ENCODE measurements around the gene LSM14B.

LSM14B gene

GRCh38 chr20:62157387-62158087 lies 35.3 kb downstream of the LSM14B start:
- H3K4me3 ChIP-seq (ENCODE audit: low read depth, low read length), result no peak overlapping the region
- in situ Hi-C loops (cut with HindIII; ENCODE audit: low sequenced_read_pairs), result no loop called here
- TF ChIP-seq CTCF (IDR thresholded peaks at IDR 0.05; ENCODE audit: low read depth, low read length), result no peak
- DNase-seq (ENCODE audit: low read depth, low spot score), result no peak

- DNase-seq (ENCODE audit: low read depth, low spot score), result no peak
- TF ChIP-seq CTCF (IDR thresholded peaks at IDR 0.05; ENCODE audit: low read depth, low read length), result no peak
- in situ Hi-C loops (cut with HindIII; ENCODE audit: low sequenced_read_pairs), result no loop called here
- no peak overlapping the region for H3K4me3 ChIP-seq (ENCODE audit: low read depth, low read length)
These were observed 35.8 kb downstream of the LSM14B start for GRCh38 chr20:62158088-62158400.

- DNase-seq (ENCODE audit: low read depth, low spot score), result no peak
- no peak overlapping the region for H3K4me3 ChIP-seq (ENCODE audit: low read depth, low read length)
- no peak for TF ChIP-seq CTCF (IDR thresholded peaks at IDR 0.05; ENCODE audit: low read depth, low read length)
- in situ Hi-C loops (cut with HindIII; ENCODE audit: low sequenced_read_pairs), result no loop called here
These were observed 36.3 kb downstream of the LSM14B start for GRCh38 chr20:62158541-62158940.

- in situ Hi-C loops (cut with HindIII; ENCODE audit: low sequenced_read_pairs), result no loop called here
- H3K4me3 ChIP-seq (ENCODE audit: low read depth, low read length), result no peak overlapping the region
- TF ChIP-seq CTCF (IDR thresholded peaks at IDR 0.05; ENCODE audit: low read depth, low read length), result no peak
- no peak for DNase-seq (ENCODE audit: low read depth, low spot score)
These were observed 36.8 kb downstream of the LSM14B start for GRCh38 chr20:62159052-62159451.

GRCh38 chr20:62159839-62160238 lies 37.6 kb downstream of the LSM14B start:
- no peak overlapping the region for H3K4me3 ChIP-seq (ENCODE audit: low read depth, low read length)
- peak; percentile 9 for DNase-seq (ENCODE audit: low read depth, low spot score)
- no peak for TF ChIP-seq CTCF (IDR thresholded peaks at IDR 0.05; ENCODE audit: low read depth, low read length)
- in situ Hi-C loops (cut with HindIII; ENCODE audit: low sequenced_read_pairs), result no loop called here

GRCh38 chr20:62160253-62160652 lies 38.0 kb downstream of the LSM14B start:
- no peak overlapping the region for H3K4me3 ChIP-seq (ENCODE audit: low read depth, low read length)
- in situ Hi-C loops (cut with HindIII; ENCODE audit: low sequenced_read_pairs), result no loop called here
- no peak for DNase-seq (ENCODE audit: low read depth, low spot score)
- no peak for TF ChIP-seq CTCF (IDR thresholded peaks at IDR 0.05; ENCODE audit: low read depth, low read length)

GRCh38 chr20:62160876-62161275 lies 38.6 kb downstream of the LSM14B start:
- no peak overlapping the region for H3K4me3 ChIP-seq (ENCODE audit: low read depth, low read length)
- in situ Hi-C loops (cut with HindIII; ENCODE audit: low sequenced_read_pairs), result no loop called here
- no peak for DNase-seq (ENCODE audit: low read depth, low spot score)
- no peak for TF ChIP-seq CTCF (IDR thresholded peaks at IDR 0.05; ENCODE audit: low read depth, low read length)
